ENCODE measurements around the gene SLITRK5. TPM values are rescaled to one million over a fixed set of nuclear protein-coding genes. Genes with fewer than 3 reads are reported as not detected.

SLITRK5 gene
- total and polyA plus RNA-seq, 4 donors: under 0.01 TPM; not detected in 1

DNA sequence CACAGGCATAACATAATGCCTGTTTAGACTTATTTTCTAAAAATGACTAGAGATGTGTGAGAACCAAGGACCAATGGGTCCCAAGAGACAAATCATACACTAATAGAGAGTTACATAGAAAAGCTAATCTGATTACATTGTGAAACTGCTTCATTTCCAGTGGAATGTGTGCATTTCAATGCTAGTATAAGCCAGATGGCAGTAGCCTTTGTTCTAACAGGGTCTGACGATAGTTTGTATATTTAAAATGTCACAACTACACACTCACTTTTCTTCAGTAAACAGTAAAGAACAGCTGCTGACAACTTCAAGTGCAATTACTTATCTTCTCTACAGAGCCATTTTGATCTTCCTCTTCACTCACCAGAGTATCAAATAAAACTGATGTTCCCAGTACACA is 4.3 kb upstream of the SLITRK5 start:
- Histone ChIP-seq H3K27me3 (ENCODE audit: control insufficient read depth in 4 of 4, insufficient read depth in 4 of 4, low read length in 3 of 4) (peaks cover 0 to 3% (median 0%) of the 10 kb centered on the region in 4 donors), H3K9me3 (ENCODE audit: control insufficient read depth in 4 of 4, low read length in 3 of 4) (no peaks in the 10 kb centered on the region), H3K9ac (ENCODE audit: low read depth in 1 of 2, low read length in 2 of 2) (no peak overlapping the region), H3K4me3 (ENCODE audit: low read depth in 1 of 3, low read length in 3 of 3) (no peak overlapping the region), H3K36me3 (ENCODE audit: control insufficient read depth in 4 of 4, insufficient read depth in 3 of 4, low read depth in 1 of 4, low read length in 3 of 4) (no peaks in the 10 kb centered on the region), H3K4me1 (ENCODE audit: control insufficient read depth in 4 of 4, insufficient read depth in 4 of 4, low read length in 3 of 4) (peaks cover 5 to 12% (median 8%) of the 10 kb centered on the region in 4 donors), H3K27ac (ENCODE audit: low read depth in 1 of 2, low read length in 2 of 2) (no peak overlapping the region)
- no peak for DNase-seq (ENCODE audit: low spot score)
- WGBS: 29% methylated on average over 1 of the region's 1 CpG
- no peak for TF ChIP-seq YY1 (IDR thresholded peaks at IDR 0.05)
- TF ChIP-seq, protein P1, sequence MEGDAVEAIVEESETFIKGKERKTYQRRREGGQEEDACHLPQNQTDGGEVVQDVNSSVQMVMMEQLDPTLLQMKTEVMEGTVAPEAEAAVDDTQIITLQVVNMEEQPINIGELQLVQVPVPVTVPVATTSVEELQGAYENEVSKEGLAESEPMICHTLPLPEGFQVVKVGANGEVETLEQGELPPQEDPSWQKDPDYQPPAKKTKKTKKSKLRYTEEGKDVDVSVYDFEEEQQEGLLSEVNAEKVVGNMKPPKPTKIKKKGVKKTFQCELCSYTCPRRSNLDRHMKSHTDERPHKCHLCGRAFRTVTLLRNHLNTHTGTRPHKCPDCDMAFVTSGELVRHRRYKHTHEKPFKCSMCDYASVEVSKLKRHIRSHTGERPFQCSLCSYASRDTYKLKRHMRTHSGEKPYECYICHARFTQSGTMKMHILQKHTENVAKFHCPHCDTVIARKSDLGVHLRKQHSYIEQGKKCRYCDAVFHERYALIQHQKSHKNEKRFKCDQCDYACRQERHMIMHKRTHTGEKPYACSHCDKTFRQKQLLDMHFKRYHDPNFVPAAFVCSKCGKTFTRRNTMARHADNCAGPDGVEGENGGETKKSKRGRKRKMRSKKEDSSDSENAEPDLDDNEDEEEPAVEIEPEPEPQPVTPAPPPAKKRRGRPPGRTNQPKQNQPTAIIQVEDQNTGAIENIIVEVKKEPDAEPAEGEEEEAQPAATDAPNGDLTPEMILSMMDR (IDR thresholded peaks at IDR 0.05; ENCODE audit: low read depth, low read length, missing input control): no peak
- no peak for TF ChIP-seq NR2F2 (IDR thresholded peaks at IDR 0.05)
- no peak for TF ChIP-seq HNF4G (IDR thresholded peaks at IDR 0.05)
- TF ChIP-seq EGR1 (IDR thresholded peaks at IDR 0.05; ENCODE audit: low read depth in 2 of 2): no peak
- no peak for TF ChIP-seq JUND (IDR thresholded peaks at IDR 0.05)
- TF ChIP-seq GABPA (IDR thresholded peaks at IDR 0.05 in 1 of 2, conservative IDR thresholded peaks at IDR 0.05 in 1 of 2): no peak
- TF ChIP-seq, protein P2, sequence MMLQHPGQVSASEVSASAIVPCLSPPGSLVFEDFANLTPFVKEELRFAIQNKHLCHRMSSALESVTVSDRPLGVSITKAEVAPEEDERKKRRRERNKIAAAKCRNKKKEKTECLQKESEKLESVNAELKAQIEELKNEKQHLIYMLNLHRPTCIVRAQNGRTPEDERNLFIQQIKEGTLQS (IDR thresholded peaks at IDR 0.05): no peak
- no peak for TF ChIP-seq HNF4A (conservative IDR thresholded peaks at IDR 0.05)
- TF ChIP-seq SP1 (IDR thresholded peaks at IDR 0.05): no peak
- TF ChIP-seq RAD21 (IDR thresholded peaks at IDR 0.05): no peak
- TF ChIP-seq RXRA (IDR thresholded peaks at IDR 0.05): no peak
- TF ChIP-seq, protein P3, sequence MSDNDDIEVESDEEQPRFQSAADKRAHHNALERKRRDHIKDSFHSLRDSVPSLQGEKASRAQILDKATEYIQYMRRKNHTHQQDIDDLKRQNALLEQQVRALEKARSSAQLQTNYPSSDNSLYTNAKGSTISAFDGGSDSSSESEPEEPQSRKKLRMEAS (IDR thresholded peaks at IDR 0.05): no peak
- TF ChIP-seq, protein P4, sequence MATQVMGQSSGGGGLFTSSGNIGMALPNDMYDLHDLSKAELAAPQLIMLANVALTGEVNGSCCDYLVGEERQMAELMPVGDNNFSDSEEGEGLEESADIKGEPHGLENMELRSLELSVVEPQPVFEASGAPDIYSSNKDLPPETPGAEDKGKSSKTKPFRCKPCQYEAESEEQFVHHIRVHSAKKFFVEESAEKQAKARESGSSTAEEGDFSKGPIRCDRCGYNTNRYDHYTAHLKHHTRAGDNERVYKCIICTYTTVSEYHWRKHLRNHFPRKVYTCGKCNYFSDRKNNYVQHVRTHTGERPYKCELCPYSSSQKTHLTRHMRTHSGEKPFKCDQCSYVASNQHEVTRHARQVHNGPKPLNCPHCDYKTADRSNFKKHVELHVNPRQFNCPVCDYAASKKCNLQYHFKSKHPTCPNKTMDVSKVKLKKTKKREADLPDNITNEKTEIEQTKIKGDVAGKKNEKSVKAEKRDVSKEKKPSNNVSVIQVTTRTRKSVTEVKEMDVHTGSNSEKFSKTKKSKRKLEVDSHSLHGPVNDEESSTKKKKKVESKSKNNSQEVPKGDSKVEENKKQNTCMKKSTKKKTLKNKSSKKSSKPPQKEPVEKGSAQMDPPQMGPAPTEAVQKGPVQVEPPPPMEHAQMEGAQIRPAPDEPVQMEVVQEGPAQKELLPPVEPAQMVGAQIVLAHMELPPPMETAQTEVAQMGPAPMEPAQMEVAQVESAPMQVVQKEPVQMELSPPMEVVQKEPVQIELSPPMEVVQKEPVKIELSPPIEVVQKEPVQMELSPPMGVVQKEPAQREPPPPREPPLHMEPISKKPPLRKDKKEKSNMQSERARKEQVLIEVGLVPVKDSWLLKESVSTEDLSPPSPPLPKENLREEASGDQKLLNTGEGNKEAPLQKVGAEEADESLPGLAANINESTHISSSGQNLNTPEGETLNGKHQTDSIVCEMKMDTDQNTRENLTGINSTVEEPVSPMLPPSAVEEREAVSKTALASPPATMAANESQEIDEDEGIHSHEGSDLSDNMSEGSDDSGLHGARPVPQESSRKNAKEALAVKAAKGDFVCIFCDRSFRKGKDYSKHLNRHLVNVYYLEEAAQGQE (IDR thresholded peaks at IDR 0.05): no peak
- TF ChIP-seq FOXA2 (IDR thresholded peaks at IDR 0.05): no peak
- no peak for TF ChIP-seq TAF1 (conservative IDR thresholded peaks at IDR 0.05)
- TF ChIP-seq ZBTB33 (IDR thresholded peaks at IDR 0.05): no peak

Measured in liver (tissue), 9 donors.